Sciatic nerve (tissue), 2 donors: Measurements from ENCODE around the gene SCRN2. TPM values are rescaled to one million over a fixed set of nuclear protein-coding genes. Genes with fewer than 3 reads are reported as not detected.

Source experiments
- ATAC-seq: fragments of 200-7000 bp; cut with Tn5 transposase; one replicate; pipeline ENCODE4 v1.9.1; 2020; ENCODE audit warnings: mild to moderate bottlenecking, moderate library complexity
- DNase-seq: peaks from one replicate; pipeline ENCODE4 v3.0.0-alpha.2; 2020; ENCODE audit warnings: low spot score
- intact Hi-C: fragments of 100-400 bp; cut with DNase I; formaldehyde crosslinking; loops from one replicate; pipeline ENCODE4 v1.14.2; 2022
- total RNA-seq: library from RNA; stranded (reverse); fragmentation: NEBNext Ultra II Directional; extraction: Animal tissue kit (Norgen Biotek cat#: 25700); gene quantifications from one replicate; pipeline ENCODE4 v1.2.1, GENCODE V29; 2021
- donor health status: DM: no; HTN: no; CAD: no.
- donor health status: DM: no; HTN: no; CAD: no.

Gene SCRN2
- total RNA-seq: 39.4 TPM

- ATAC-seq (peak; percentile 93), DNase-seq (peak; percentile 94)
- intact Hi-C loops: loop anchor here (10.0 kb wide), 2 partner anchors 114 to 174 kb away; partner anchors contain the start of gene PRR15L
These were observed at the start of gene SCRN2 for GRCh38 chr17:47840742-47841487. Gene SCRN2 (minus strand): TSS chr17:47841273. CDS start chr17:47840843, 430 bp downstream.

- DNase-seq (peak; percentile 94), ATAC-seq (peak; percentile 91)
- intact Hi-C loops: loop anchor here (5.0 kb wide), 1 partner anchor 43 kb away; no protein-coding TSS in a partner anchor
These were observed 48.9 kb upstream of the SCRN2 start for GRCh38 chr17:47889734-47890529.

GRCh38 chr17:47888293-47888692 is 47.2 kb upstream of the SCRN2 start:
- DNase-seq: no peak
- ATAC-seq: no peak
- intact Hi-C loops: loop anchor here (5.0 kb wide), 1 partner anchor 41 kb away; no protein-coding TSS in a partner anchor

- intact Hi-C loops: loop anchor here (5.0 kb wide), 1 partner anchor 38 kb away; no protein-coding TSS in a partner anchor
- DNase-seq (no peak), ATAC-seq (no peak)
These were observed 44.0 kb upstream of the SCRN2 start for GRCh38 chr17:47884905-47885730.

GRCh38 chr17:47884427-47884740 is 43.3 kb upstream of the SCRN2 start:
- intact Hi-C loops: no loop called here
- peak; percentile 7 for ATAC-seq
- no peak for DNase-seq

GRCh38 chr17:47883589-47884426 is 42.7 kb upstream of the SCRN2 start:
- ATAC-seq (no peak), DNase-seq (no peak)
- intact Hi-C loops: no loop called here

- no peak for DNase-seq
- intact Hi-C loops: no loop called here
- ATAC-seq: no peak
These were observed 41.9 kb upstream of the SCRN2 start for GRCh38 chr17:47882695-47883588.

GRCh38 chr17:47882247-47882646 is 41.2 kb upstream of the SCRN2 start:
- no peak for DNase-seq
- intact Hi-C loops: no loop called here
- peak; percentile 12 for ATAC-seq

GRCh38 chr17:47879776-47880454 is 38.8 kb upstream of the SCRN2 start:
- intact Hi-C loops: no loop called here
- DNase-seq (no peak), ATAC-seq (no peak)

- ATAC-seq (no peak), DNase-seq (no peak)
- intact Hi-C loops: no loop called here
These were observed 38.0 kb upstream of the SCRN2 start for GRCh38 chr17:47879028-47879585.

- no peak for ATAC-seq
- no peak for DNase-seq
- intact Hi-C loops: no loop called here
These were observed 37.3 kb upstream of the SCRN2 start for GRCh38 chr17:47878203-47879027.

- no peak for DNase-seq
- ATAC-seq: no peak
- intact Hi-C loops: no loop called here
These were observed 36.4 kb upstream of the SCRN2 start for GRCh38 chr17:47877368-47878034.

GRCh38 chr17:47875011-47875985 is 34.2 kb upstream of the SCRN2 start:
- DNase-seq: no peak
- intact Hi-C loops: no loop called here

More at GRCh38 chr17:47875011-47875985, 34.2 kb upstream of the SCRN2 start:
- ATAC-seq: peak; percentile 66
